Measurements from ENCODE around the gene ORC1. TPM values are rescaled to one million over a fixed set of nuclear protein-coding genes. Genes with fewer than 3 reads are reported as not detected.

ORC1 gene
- total RNA-seq, 1 experiment from 2014 or later: 14.3 TPM

DNA sequence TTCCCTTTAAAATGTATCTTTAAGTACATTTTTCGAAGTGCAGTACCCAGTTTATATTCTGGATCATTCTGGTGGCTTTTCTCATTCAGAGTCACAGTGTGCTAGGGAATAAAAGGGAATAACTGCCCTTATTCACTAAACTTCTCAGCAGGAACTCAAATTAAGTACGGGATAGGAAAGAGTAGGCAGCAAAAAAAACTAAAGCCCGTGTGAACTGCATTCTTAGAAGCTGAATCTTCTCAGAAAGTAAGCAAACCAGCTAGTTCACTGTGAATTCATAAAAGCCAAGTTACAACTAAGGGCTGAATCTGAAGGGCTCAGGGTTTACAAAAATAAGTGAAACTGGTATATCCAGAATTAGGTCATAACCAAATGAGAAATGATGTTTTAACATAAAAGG, 22.1 kb upstream of the ORC1 start:
- no peak for ATAC-seq
- no TSS peak for BruUV-seq (replicated peaks)
- ChIA-PET CTCF (no interaction called here), POLR2A (no interaction called here)
- H3K4me3 ChIP-seq (ENCODE audit: low read depth in 2 of 2, low read length in 2 of 2): no peak overlapping the region
- in situ Hi-C loops (cut with HindIII; ENCODE audit: low pct_unique_long_range_greater_than_20kb, low sequenced_read_pairs) (no loop called here), intact Hi-C loops (cut with micrococcal nuclease; ENCODE audit: unreplicated experiment) (loop anchor here (10.0 kb wide), 1 partner anchor 238 kb away; no protein-coding TSS in a partner anchor)
- H3K4me1 ChIP-seq (ENCODE audit: control insufficient read depth, insufficient read depth, low read length): no peaks in the 10 kb centered on the region; the same call in 1 of the 2 replicates
- H3K9me3 ChIP-seq (ENCODE audit: control insufficient read depth, insufficient read depth, low read depth, low read length): no peaks in the 10 kb centered on the region
- TF ChIP-seq SIN3A (IDR thresholded peaks at IDR 0.05; ENCODE audit: borderline replicate concordance, insufficient read depth, low read depth, low read length): no peak
- no peak for TF ChIP-seq POLR2AphosphoS5 (IDR thresholded peaks at IDR 0.05; ENCODE audit: low read depth, low read length)
- TF ChIP-seq, protein P1, sequence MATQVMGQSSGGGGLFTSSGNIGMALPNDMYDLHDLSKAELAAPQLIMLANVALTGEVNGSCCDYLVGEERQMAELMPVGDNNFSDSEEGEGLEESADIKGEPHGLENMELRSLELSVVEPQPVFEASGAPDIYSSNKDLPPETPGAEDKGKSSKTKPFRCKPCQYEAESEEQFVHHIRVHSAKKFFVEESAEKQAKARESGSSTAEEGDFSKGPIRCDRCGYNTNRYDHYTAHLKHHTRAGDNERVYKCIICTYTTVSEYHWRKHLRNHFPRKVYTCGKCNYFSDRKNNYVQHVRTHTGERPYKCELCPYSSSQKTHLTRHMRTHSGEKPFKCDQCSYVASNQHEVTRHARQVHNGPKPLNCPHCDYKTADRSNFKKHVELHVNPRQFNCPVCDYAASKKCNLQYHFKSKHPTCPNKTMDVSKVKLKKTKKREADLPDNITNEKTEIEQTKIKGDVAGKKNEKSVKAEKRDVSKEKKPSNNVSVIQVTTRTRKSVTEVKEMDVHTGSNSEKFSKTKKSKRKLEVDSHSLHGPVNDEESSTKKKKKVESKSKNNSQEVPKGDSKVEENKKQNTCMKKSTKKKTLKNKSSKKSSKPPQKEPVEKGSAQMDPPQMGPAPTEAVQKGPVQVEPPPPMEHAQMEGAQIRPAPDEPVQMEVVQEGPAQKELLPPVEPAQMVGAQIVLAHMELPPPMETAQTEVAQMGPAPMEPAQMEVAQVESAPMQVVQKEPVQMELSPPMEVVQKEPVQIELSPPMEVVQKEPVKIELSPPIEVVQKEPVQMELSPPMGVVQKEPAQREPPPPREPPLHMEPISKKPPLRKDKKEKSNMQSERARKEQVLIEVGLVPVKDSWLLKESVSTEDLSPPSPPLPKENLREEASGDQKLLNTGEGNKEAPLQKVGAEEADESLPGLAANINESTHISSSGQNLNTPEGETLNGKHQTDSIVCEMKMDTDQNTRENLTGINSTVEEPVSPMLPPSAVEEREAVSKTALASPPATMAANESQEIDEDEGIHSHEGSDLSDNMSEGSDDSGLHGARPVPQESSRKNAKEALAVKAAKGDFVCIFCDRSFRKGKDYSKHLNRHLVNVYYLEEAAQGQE (IDR thresholded peaks at IDR 0.05; ENCODE audit: insufficient read depth in 1 of 2, low read depth in 2 of 2, low read length in 1 of 2): no peak
- H3K36me3 ChIP-seq (ENCODE audit: control insufficient read depth, insufficient read depth, low read length): peaks cover 32% of the 10 kb centered on the region
- no peak for DNase-seq (ENCODE audit: low read depth, low spot score)
- no peak overlapping the region for H3K27ac ChIP-seq (ENCODE audit: low read length)
- no peaks in the 10 kb centered on the region for H3K27me3 ChIP-seq (ENCODE audit: control insufficient read depth, insufficient read depth, low read length)

GRCh38 chr1:52424813-52425212, 20.6 kb upstream of the ORC1 start:
- Histone ChIP-seq H3K36me3 (ENCODE audit: control insufficient read depth, insufficient read depth, low read length) (peaks cover 38% of the 10 kb centered on the region), H3K4me1 (ENCODE audit: control insufficient read depth, insufficient read depth, low read length) (no peaks in the 10 kb centered on the region; the same call in 1 of the 2 replicates), H3K27me3 (ENCODE audit: control insufficient read depth, insufficient read depth, low read length) (no peaks in the 10 kb centered on the region), H3K27ac (ENCODE audit: low read length) (no peak overlapping the region), H3K9me3 (ENCODE audit: control insufficient read depth, insufficient read depth, low read depth, low read length) (no peaks in the 10 kb centered on the region), H3K4me3 (ENCODE audit: low read depth in 2 of 2, low read length in 2 of 2) (no peak overlapping the region)
- ChIA-PET CTCF (no interaction called here), POLR2A (no interaction called here)
- in situ Hi-C loops (cut with HindIII; ENCODE audit: low pct_unique_long_range_greater_than_20kb, low sequenced_read_pairs): no loop called here
- intact Hi-C loops (cut with micrococcal nuclease; ENCODE audit: unreplicated experiment): loop anchor here (10.0 kb wide), 1 partner anchor 240 kb away; no protein-coding TSS in a partner anchor
- DNase-seq (ENCODE audit: low read depth, low spot score) (no peak), ATAC-seq (no peak)
- TF ChIP-seq SIN3A (IDR thresholded peaks at IDR 0.05; ENCODE audit: borderline replicate concordance, insufficient read depth, low read depth, low read length) (no peak), CTCF (IDR thresholded peaks at IDR 0.05) (no peak)
- TF ChIP-seq, protein P1 (IDR thresholded peaks at IDR 0.05; ENCODE audit: insufficient read depth in 1 of 2, low read depth in 2 of 2, low read length in 1 of 2): no peak
- no TSS peak for BruUV-seq (replicated peaks)

All from Panc1 (cell line).